OCI-LY3 (cell line): ENCODE data around the gene GPBAR1.
"Not testable (repeated sequence)": the region's sequence is repeated elsewhere in the genome, so short reads cannot be mapped to it uniquely, and the experiment has no call there.

ENCODE experiments used
- CTCF ChIP-seq: fragments of 200-600, 300-600 bp; sonication (generic); IDR thresholded peaks from 2 replicates; pipeline ENCODE4 v1.5.1; 2014; ENCODE audit warnings: antibody characterized with exemption, low read length, low read depth
- EZH2phosphoT487 ChIP-seq: fragments of 200-600 bp; shearing (Covaris generic); IDR thresholded peaks from 2 replicates; pipeline ENCODE4 v1.6.1; 2018; ENCODE audit warnings: antibody characterized with exemption, mixed run types, low read depth

- TF ChIP-seq CTCF, EZH2phosphoT487: not testable (repeated sequence)
Observed at GRCh38 chr2:218311541-218312266, 50.9 kb downstream of the GPBAR1 start.
